ENCODE results near the gene KCNK13.

Gene KCNK13

GRCh38 chr14:90061685-90062126 is at the start of gene KCNK13 (continued):
- no peak for TF ChIP-seq BCL6B (tag by site-specific recombination; IDR thresholded peaks at IDR 0.05)
- TF ChIP-seq ZNF148 (tag by site-specific recombination; IDR thresholded peaks at IDR 0.05; ENCODE audit: borderline replicate concordance) = no peak
- TF ChIP-seq ZBTB11 (tag by site-specific recombination; conservative IDR thresholded peaks at IDR 0.05; ENCODE audit: low read depth) = no peak
- no peak for TF ChIP-seq SALL2 (tag by site-specific recombination; IDR thresholded peaks at IDR 0.05; ENCODE audit: borderline replicate concordance)
- TF ChIP-seq TCF7L2 (IDR thresholded peaks at IDR 0.05; ENCODE audit: borderline replicate concordance, low read depth, low read length) = no peak
- no peak for TF ChIP-seq ZNF324 (tag by site-specific recombination; IDR thresholded peaks at IDR 0.05)
- TF ChIP-seq SCRT1 (tag by site-specific recombination; IDR thresholded peaks at IDR 0.05; ENCODE audit: borderline replicate concordance) = no peak
- no peak for TF ChIP-seq INSM2 (tag by site-specific recombination; IDR thresholded peaks at IDR 0.05)

GRCh38 chr14:90017371-90017770 is 44.4 kb upstream of the KCNK13 start:
- ChIA-PET POLR2A (no interaction called here), CTCF (interaction anchor here (0.6 kb wide), 1 partner anchor 93 kb away, joined by 3 read pairs; no protein-coding TSS in a partner anchor)
- TF ChIP-seq REPIN1 (tag by site-specific recombination; IDR thresholded peaks at IDR 0.05; ENCODE audit: low read depth) (no peak), ZNF221 (tag by site-specific recombination; IDR thresholded peaks at IDR 0.05; ENCODE audit: borderline replicate concordance) (no peak), ZSCAN16 (tag by site-specific recombination; IDR thresholded peaks at IDR 0.05) (no peak), PRDM2 (tag by site-specific recombination; IDR thresholded peaks at IDR 0.05; ENCODE audit: borderline replicate concordance) (no peak), ZNF514 (tag by site-specific recombination; IDR thresholded peaks at IDR 0.05) (no peak)
- Histone ChIP-seq H3K4me3 (ENCODE audit: low read depth, low read length) (no peak overlapping the region), H3K27ac (ENCODE audit: extremely low read depth, low read depth, low read length) (no peak overlapping the region), H3K4me1 (ENCODE audit: control insufficient read depth, insufficient read depth, low read length) (no peaks in the 10 kb centered on the region), H3K9me3 (ENCODE audit: control insufficient read depth, insufficient read depth, low read depth, low read length) (no peaks in the 10 kb centered on the region), H3K36me3 (ENCODE audit: control insufficient read depth in 2 of 2, insufficient read depth in 1 of 2, low read length in 2 of 2) (peaks cover 26 to 73% of the 10 kb centered on the region in 2 experiments)

Data from HEK293 (cell line).